KMS-11 (cell line): ENCODE measurements around the gene ITM2C.

Experiments used
- H2AFZ ChIP-seq: fragments of 200-600 bp; sonication (generic); 2 replicates; pipeline ENCODE4 v1.6.1; 2016; ENCODE audit warnings: antibody characterized with exemption, mixed run types, low read depth
- H3K27ac ChIP-seq: fragments of 200-600 bp; sonication (generic); 2 replicates; pipeline ENCODE4 v1.6.1; 2016; ENCODE audit warnings: mild to moderate bottlenecking, mixed run types
- H3K27me3 ChIP-seq: fragments of 200-600 bp; sonication (generic); 2 replicates; pipeline ENCODE4 v1.6.1; 2017; ENCODE audit warnings: mild to moderate bottlenecking, low read depth, mixed run types, moderate library complexity; ENCODE audit not compliant: insufficient read depth
- H3K36me3 ChIP-seq: fragments of 200-600 bp; sonication (generic); 2 replicates; pipeline ENCODE4 v1.6.1; 2017; ENCODE audit warnings: mild to moderate bottlenecking, mixed run types; ENCODE audit not compliant: insufficient read depth
- H3K4me1 ChIP-seq: fragments of 200-600 bp; sonication (generic); 2 replicates; pipeline ENCODE4 v1.6.1; 2016; ENCODE audit warnings: mild to moderate bottlenecking, low read depth, mixed run types; ENCODE audit not compliant: poor library complexity, severe bottlenecking
- H3K4me2 ChIP-seq: fragments of 200-600 bp; sonication (generic); 2 replicates; pipeline ENCODE4 v1.7.0; 2016; ENCODE audit warnings: mild to moderate bottlenecking, mixed run types
- H3K4me3 ChIP-seq: fragments of 200-600 bp; sonication (generic); IDR thresholded peaks from 2 replicates; pipeline ENCODE4 v1.6.1; 2017; ENCODE audit warnings: low read depth, low read length, mixed read lengths; ENCODE audit not compliant: insufficient read depth
- H3K79me2 ChIP-seq: fragments of 200-600 bp; sonication (generic); 2 replicates; pipeline ENCODE4 v1.6.1; 2016; ENCODE audit warnings: low read depth, mixed run types; ENCODE audit not compliant: insufficient read depth
- H3K9ac ChIP-seq: fragments of 200-600 bp; sonication (generic); 2 replicates; pipeline ENCODE4 v1.6.1; 2016; ENCODE audit warnings: mild to moderate bottlenecking, mixed run types
- H4K20me1 ChIP-seq: fragments of 200-600 bp; sonication (generic); 2 replicates; pipeline ENCODE4 v1.6.1; 2016; ENCODE audit warnings: mild to moderate bottlenecking, mixed run types; ENCODE audit not compliant: insufficient read depth
- TF ChIP-seq, protein P1 (sequence below): fragments of 200-600 bp; sonication (generic); conservative IDR thresholded peaks from 2 replicates; pipeline ENCODE4 v1.6.1; 2017; ENCODE audit warnings: low read depth, mild to moderate bottlenecking, antibody characterized with exemption, low read length, moderate library complexity, mixed read lengths

Gene ITM2C

DNA sequence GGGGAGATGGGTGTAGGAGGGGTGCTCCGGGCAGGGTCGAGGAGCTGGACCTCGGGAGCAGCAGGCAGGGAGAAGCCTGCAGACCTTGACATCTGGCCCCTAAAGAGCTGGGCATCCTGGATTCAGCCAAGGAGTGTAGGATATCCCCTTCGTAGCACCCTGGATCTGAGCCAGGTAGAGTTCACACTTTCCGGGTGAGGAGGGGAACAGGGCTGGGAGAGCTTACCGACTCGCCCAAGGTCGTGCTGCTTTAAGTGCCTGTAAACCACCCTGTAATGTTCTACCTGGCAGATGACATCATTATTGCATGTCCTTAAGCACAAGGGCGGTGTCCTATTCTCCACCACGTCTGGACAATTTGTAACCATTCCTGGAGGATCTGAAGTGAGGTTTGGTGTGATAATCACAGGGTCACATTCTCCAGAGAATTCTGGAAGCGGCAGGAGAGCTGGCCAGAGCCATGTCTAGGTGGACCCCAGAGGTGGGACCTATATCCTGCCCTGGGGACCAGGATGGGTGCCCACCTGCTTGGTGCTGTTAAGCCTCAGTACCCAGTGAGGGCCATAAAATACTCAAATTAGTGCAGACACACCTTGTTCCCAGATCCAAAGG lies 14.6 kb downstream of the ITM2C start:
- Histone ChIP-seq H3K9ac (no peak overlapping the region), H3K36me3 (peaks cover 16% of the 10 kb centered on the region; the same call in 1 of the 2 replicates)
- TF ChIP-seq, protein P1, sequence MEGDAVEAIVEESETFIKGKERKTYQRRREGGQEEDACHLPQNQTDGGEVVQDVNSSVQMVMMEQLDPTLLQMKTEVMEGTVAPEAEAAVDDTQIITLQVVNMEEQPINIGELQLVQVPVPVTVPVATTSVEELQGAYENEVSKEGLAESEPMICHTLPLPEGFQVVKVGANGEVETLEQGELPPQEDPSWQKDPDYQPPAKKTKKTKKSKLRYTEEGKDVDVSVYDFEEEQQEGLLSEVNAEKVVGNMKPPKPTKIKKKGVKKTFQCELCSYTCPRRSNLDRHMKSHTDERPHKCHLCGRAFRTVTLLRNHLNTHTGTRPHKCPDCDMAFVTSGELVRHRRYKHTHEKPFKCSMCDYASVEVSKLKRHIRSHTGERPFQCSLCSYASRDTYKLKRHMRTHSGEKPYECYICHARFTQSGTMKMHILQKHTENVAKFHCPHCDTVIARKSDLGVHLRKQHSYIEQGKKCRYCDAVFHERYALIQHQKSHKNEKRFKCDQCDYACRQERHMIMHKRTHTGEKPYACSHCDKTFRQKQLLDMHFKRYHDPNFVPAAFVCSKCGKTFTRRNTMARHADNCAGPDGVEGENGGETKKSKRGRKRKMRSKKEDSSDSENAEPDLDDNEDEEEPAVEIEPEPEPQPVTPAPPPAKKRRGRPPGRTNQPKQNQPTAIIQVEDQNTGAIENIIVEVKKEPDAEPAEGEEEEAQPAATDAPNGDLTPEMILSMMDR: no peak

DNA sequence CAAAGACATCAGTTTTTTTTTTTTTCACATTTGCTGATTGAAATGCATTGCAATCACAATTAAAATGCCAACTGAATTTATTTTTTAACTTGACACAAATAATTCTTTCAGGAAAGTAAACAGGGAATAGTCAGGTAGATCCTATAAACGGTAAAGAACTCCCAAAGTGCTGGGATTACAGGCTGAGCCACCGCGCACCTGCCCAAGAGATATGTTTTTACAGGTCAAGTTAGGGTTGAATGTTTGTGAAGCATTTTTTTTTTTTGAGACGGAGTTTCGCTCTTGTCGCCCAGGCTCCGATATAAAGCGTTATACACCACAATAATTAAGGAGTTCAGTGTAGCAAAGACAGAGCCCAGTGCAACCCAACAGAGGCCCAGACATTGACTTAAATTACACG lies 15.1 kb downstream of the ITM2C start:
- no peaks in the 10 kb centered on the region for H3K27me3 ChIP-seq
- H3K36me3 ChIP-seq: peaks cover 16% of the 10 kb centered on the region; the same call in 1 of the 2 replicates
- TF ChIP-seq, protein P1: no peak
- no peak overlapping the region for H2AFZ ChIP-seq
- no peak overlapping the region for H3K4me2 ChIP-seq
- H3K79me2 ChIP-seq: peaks cover 11% of the 10 kb centered on the region; the same call in 1 of the 2 replicates
- no peak overlapping the region for H3K27ac ChIP-seq
- H3K4me3 ChIP-seq: no peak overlapping the region
- H4K20me1 ChIP-seq: no peaks in the 10 kb centered on the region
- H3K4me1 ChIP-seq: peaks cover 39% of the 10 kb centered on the region
- no peak overlapping the region for H3K9ac ChIP-seq

More for the DNA sequence above, 14.6 kb downstream of the ITM2C start:
- Histone ChIP-seq H3K79me2 (peaks cover 15% of the 10 kb centered on the region; the same call in 1 of the 2 replicates), H2AFZ (no peak overlapping the region), H3K4me3 (no peak overlapping the region), H3K27me3 (no peaks in the 10 kb centered on the region), H4K20me1 (no peaks in the 10 kb centered on the region), H3K4me2 (no peak overlapping the region), H3K4me1 (peaks cover 39% of the 10 kb centered on the region), H3K27ac (no peak overlapping the region)

DNA sequence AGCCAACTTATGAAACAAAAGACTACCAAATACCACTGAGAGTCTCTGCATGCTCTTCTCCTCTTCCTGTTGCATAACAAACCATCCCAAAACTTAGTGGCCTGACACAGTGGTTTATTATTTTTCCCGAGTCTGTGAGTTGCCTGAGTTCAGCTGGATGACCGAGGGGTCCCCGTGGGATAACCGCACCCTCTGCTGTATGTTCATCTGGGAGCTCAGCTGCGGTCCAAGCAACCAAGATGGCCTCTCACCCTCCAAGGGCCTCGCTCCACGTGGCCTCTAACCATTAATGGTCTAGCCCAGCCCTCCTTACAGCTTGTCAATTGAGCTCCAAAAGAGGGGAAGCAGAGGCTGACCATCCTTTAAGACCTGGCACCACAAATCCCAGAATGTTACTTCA lies 17.1 kb downstream of the ITM2C start:
- Histone ChIP-seq H3K36me3 (peaks cover 12% of the 10 kb centered on the region; the same call in 1 of the 2 replicates), H3K27ac (no peak overlapping the region), H3K4me3 (no peak overlapping the region), H3K4me2 (no peak overlapping the region), H3K27me3 (no peaks in the 10 kb centered on the region), H4K20me1 (no peaks in the 10 kb centered on the region), H3K9ac (no peak overlapping the region), H2AFZ (no peak overlapping the region), H3K4me1 (peaks cover 46% of the 10 kb centered on the region), H3K79me2 (no peaks in the 10 kb centered on the region)
- TF ChIP-seq, protein P1: no peak

DNA sequence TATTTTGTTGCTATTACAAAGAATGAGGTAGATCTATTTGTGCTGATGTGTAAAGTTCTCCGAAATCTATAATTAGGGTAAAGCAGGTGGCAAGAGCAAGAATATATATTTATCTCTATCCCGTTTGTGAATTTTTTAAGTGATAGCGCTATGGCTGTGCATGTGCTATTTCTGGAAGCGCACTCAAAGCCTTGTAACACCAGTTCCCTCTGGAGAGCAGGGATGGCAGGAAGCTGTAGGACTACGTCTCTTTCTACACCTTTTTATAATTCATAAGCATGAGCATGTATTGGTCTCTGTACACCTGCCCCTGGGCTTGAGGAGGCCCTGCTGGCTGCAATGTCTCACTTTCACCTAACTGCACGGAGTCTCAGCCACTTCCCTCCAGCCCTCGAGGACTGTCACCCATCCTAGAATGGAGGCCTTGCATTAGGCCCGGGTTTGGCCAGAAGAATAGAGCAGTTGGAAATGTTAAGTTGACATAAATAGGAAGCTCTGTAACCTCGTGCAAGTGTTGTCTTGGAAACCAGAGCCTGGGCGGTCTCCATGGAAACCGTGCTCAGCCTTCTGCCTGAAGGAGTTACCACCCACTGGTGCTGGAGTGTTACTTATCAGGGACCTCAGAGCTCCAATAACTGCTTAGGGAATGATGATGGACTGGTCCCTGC lies 20.9 kb downstream of the ITM2C start:
- H3K27ac ChIP-seq: no peak overlapping the region
- no peaks in the 10 kb centered on the region for H4K20me1 ChIP-seq
- no peak overlapping the region for H3K4me3 ChIP-seq
- no peak overlapping the region for H2AFZ ChIP-seq
- H3K4me1 ChIP-seq: peaks cover 54% of the 10 kb centered on the region
- H3K4me2 ChIP-seq: no peak overlapping the region
- no peaks in the 10 kb centered on the region for H3K79me2 ChIP-seq
- H3K36me3 ChIP-seq: no peaks in the 10 kb centered on the region
- no peaks in the 10 kb centered on the region for H3K27me3 ChIP-seq
- TF ChIP-seq, protein P1: no peak
- H3K9ac ChIP-seq: no peak overlapping the region
